GM18502 (cell line): ENCODE data around the gene CCBE1.

Experiments
- ATAC-seq: cut with Tn5 transposase; IDR thresholded peaks from one replicate; pipeline ENCODE4 v1.9.1; 2021; ENCODE audit warnings: mild to moderate bottlenecking; ENCODE audit not compliant: unreplicated experiment, poor library complexity

Gene CCBE1

DNA sequence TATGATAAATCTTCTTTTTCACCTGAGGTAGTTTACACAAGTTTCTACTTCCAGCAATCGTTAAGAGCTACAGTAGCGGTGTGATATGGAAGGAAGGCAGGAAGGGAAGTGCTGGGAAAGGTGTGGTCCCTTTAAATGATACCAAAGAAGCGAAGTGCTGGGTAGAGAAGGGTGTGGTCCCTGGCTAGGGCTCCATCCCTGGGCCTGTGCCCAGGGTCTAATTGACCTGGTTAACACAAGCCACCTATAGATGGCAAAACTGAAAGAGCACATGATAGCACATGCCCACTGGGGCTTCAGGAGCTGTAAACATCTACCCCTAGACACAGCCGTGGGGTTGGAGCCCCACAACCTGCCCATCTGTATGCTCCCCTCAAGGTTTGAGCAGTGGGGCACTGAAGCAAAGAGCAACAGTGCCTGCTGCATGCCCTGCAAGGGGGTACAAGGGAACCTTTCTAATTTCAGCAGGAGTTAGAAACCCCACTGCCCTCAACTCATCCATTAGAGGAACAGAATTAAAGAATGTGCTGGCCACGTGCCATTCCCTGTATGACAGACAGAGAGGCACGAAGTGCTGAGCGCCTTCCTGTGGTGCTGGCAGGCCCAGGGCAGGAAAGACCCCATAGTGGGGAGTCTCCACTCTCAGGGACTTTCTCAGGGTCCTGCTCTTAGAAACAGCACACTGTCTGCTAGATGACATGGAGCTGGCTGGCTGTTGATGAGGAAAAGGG lies 185.0 kb downstream of the CCBE1 start:
- ATAC-seq = no peak

DNA sequence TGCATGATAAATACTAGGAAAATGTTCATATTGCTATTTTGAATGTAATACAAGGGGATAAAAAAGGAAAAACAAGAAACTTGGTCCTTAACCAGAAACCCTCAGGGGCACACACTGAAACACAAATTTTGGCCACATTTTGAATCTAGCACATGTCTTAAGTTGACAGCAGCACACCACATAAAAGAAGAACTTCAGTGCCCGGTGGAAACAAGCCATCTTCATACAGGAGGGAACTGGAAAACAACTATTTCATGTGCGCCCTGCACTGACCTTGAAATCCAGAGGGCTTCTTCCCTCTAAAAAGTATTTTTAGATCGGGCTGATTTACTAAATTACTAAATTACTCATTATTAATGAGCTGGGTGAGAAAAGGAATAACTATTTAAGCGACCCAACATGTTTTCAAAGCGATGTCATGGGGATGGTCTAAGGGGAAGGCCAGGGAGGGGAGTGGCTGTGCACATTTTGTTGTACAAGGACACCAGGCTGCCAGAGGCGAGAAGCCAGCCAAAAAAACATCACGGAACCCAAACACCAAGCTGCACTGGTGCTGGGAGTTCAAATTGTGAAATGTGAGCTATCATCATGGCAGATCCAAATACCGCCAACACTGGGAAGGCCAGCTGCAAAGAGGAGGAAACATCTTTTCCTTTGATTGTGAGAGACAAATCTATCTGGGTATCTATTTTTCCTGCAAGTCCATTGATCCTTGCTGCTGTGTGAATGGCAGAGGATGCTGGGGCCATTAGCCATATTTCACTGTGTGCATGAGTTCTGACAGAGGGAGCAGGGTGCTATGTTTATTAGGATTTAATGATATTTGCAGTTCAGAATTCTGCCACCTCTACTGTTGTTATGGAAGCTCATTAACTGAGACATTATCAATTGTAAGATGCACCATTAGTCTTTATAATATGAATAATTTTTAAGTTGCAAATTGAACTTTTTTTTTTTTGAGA lies 187.5 kb downstream of the CCBE1 start:
- no peak for ATAC-seq

DNA sequence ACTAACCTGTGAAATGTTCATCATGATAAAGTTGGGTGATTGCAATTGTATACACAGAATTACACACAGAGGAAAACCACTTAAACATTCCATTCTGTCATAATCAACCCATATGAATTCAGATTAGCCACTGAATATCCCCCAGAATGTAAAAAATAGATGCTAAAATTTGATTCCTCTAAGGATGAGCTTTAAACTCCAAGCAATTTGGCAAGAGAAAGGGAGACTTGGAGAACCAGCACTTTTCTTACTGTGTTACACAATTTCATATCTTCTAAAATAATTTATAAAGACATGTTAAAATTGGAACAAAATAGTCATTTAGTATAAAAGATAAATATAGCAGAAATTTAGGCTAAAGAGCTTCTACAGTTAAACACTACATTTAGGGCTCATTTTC lies 191.9 kb downstream of the CCBE1 start:
- ATAC-seq = no peak

DNA sequence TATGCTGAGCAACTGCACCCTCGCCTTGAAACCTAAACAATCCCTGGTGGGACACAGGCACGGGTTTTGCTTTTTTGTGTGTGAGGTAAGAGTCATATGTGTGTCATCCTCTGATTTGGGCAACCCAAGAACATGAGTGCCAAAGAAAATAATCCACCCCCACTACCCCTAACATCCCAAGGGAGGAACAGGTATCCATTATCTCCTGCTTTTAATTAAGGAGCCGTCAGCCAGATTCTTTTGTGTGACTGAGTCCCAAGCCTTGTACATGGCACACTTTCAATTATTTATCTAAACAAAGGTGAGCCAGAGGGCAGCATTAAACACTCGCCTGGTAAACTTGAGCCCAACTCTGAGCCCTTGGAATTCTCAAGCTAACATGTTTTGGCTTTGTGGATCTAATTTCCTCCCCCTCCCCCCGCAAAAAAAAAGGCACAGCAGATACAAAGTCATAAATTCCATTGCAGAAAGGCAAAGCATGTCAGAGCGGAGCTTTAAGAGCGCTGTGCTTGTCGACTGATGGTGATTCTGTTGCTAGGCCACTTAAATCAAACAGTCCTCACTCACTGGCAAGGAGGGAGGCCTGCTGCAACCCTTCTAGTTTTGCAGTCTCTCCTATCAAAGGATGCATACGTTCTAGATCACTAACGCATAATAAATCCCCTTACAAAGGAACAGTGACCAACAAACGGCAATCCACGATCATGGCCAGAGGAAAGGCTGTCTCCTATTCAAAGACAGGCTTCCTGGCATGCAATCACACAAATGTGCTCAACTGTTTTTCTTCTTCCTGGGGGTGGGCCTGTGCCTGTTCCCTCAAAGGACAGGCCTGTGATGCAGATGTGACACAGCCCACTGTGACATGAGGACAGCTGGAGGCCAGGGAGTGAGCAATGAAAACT lies 194.7 kb downstream of the CCBE1 start:
- no peak for ATAC-seq

DNA sequence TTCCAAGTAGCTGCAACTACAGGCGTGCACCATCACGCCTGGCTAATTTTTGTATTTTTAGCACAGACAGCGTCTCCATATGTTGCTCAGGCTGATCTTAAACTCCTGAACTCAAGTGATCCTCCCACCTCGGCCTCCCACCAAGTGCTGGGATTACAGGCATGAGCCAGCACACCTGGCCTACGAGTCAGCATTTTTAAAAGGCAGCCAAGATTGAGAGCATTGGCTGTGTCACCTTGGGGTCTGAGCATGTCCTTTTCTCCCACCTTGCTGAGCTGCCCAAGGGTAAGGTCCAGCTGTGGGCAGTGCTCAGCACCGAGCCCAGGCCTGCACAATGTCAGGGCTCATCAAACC lies 195.3 kb downstream of the CCBE1 start:
- no peak for ATAC-seq

DNA sequence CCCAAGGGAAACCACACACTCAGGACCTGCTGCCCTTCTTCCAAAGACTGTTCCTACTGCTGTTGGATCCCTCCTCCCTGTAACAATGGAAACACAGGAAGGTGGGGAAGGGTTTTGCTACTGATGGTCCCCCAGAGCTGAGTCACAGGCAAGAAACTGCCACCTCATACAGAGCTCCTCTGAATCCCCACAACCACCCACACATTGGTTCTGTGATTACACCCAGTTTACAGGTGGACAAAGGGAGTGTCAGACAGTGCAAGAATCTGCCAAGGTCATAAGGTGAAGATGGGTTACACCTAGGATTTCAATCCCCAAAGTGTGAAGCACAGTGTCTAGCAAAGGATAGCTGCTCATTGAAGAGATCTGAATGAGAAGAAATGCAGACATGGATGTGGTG lies 196.5 kb downstream of the CCBE1 start:
- no peak for ATAC-seq

DNA sequence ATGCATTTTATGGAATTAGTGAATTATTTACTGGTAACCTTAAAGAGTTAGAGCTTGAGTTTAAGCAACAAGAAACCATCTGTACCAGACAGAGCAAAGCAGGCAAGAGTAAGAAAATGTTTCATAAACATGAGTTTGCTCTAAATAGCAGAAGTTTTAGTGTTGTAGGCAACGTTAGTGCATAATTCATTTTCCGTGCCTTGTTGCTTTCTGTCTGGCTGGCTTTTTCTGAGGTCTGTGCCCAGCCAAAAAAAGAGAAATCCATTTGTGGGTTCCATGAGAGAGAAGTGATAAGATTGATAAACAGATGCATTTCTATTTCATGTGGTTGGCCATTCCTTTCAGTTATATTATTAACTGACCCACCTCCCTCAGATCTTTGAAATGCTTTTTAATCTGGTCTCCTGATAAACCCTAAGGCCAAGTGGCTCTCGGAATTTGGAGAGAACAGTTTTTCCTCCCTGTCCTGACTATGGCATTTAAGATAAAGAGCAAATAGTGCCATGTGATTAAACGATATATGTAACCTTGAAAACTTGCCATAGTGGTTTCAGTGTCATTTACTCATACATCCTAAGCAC lies 198.6 kb downstream of the CCBE1 start:
- ATAC-seq = no peak

DNA sequence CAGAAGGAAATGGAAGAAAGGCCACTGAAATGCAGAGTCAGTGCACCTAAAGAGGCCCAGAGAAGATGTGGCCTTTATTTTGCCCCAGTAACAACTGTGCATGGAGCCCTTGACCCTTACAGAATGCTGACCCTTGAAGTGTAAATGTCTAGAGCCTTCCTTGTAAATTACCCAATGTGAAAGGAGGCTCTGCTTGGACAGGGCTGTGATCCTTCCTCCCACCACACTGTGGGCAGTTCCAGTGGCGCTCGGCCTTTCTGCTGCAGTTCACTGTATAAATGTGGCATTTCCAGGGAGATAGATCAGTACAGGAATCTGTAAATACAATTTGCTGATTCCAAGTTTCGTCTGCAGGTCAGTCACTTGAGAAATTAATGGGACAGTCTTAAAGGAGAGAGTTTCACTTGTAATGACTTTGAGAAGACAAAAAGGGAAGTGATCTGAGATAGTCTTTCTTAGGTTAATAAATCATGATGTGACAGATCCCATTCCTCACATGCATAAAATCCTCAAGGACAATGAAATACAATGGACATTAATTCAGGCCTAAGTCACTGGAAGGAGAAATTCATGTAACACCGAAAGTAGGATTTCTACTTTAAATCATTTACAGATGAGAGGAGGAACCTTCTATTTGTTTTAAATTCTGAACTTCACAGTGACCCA lies 204.3 kb downstream of the CCBE1 start:
- no peak for ATAC-seq

DNA sequence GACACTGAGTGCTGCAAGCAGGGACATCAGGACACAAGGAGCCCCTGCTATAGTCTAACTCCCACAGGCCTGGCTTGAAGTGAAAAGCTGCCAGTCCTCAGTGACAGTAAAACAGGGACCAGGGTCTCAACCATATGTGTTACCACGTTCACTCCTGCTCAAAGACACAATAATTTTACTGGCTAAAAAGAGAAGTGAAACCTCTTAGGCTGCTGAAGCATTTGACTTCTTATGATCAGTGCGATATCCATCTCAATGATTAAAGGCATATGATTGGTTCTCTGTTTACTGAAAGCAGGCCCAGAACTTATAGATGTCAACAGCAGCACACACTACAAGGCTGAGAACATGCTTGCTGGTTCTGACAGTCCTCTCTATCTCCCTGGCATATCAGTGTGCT lies 208.3 kb downstream of the CCBE1 start:
- peak; percentile 89 for ATAC-seq

DNA sequence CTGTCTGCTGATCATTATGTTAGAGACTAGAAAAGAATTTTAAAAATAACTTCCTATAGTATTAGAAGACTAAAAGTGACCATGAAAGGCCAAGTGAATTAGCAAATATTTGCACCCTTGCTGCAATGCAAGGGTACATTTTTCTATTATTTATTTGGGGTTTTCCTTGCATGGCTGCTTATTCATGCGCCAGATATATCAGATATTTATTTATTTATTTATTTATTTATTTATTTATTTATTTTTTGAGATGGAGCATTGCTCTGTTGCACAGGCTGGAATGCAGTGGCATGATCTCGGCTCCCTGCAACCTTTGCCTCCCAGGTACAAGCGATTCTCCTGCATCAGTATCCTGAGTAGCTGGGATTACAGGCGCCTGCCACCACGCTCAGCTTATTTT lies 211.8 kb downstream of the CCBE1 start:
- no peak for ATAC-seq

DNA sequence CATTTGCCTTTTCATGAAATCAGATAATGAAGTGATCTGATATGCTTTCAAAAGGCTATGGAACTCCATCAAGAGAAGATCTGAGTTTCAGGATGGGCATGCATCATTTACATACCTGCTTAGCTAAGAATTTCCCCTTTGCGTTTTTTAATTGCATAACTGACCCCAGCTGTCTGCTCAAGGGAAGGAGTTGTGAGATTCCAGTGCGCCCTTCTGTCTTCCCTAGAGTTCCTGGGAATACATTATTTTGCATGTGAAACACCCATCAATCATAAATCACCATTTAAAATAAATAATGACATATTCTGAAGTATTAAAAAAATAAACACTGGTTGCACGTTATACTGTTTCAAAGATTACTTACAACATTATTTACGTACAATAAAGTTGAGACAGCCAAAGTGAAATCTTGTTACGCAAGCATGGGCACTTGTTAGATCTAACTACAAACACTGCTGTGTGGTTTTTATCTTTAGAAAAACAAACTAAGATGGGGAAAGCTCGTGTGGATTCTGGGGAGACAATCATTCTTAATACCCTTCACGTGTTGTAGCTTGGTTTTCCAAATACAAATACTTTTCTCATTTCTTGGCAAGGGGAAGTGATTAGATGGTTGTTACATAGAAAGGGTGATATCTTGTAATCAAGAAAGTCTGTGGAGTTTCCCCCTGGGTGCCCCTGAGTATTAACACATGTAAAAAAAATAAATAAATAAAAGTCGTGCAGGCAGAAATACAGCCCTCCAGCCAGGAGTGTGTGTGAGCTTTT lies 212.5 kb downstream of the CCBE1 start:
- no peak for ATAC-seq

DNA sequence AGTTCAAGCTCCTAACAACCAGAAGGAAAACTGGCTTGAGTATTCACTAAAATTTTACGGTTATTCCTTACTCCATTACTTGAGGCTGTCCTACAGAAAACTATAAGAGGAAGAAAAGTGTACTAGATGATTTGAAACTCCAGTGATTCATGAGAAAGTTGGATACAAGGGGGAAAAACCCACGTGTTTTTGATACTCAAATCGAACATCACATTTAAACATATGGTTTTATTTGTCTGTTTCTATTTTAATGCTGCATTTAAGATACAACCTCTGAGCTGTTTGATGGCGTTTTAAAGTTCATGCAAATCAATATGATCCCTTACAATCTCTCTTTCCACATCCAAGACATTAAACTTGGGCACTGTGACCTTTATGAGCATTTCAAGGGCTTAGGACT lies 213.1 kb downstream of the CCBE1 start:
- ATAC-seq = no peak

DNA sequence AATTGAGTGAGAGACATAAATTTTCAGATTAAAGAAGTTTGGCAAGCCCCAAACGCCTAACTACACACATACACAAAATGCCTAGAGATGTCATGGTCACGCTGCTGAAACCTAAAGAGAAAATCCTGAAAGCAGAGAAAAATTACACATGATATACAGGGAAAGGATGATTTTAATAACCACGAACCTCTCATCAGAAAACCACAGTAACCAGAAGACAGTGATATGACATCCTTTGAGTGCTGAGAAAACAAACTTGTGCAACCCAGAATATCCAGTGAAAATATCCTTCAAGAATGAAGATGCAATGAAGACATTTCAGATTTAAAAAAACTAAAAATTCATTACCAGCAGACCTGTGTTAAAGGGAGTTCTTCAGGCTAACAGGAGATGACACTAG lies 215.8 kb downstream of the CCBE1 start:
- no peak for ATAC-seq

DNA sequence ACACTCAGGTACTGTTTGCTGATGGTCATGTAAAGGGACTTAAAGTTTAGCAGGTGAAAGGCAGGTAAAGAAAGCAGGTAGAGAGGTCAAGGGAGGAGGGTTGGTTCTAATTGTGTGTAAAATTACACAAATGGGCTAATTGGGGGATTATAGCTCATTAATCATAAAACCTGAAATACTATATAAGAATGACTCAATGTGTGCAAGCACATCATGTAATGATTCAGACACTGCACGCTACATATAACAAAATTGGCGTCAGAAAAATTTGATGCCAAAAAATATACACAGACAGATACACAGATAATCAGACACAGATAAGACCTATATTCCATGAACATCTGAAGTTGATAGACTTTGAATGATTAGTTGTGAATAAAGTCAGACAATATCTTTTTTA lies 217.4 kb downstream of the CCBE1 start:
- ATAC-seq = no peak

DNA sequence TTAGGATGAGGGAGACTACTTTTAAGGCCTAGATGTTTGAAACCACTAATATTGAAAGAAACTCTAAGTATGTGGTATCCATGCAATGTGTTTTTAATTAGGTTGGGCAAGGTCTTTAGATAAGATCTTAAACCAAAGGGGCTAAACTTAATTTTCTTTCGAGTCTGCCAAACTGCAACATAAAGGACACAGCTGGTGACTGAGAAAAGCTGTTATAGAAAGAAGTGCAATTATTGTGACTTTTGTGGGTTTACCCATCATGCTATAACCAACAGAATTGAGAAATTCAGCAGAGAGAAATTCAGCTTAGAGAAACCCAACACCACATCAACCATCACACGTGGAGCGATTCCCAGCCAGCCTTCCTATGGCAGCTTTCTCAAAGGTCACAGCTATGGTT lies 218.6 kb downstream of the CCBE1 start:
- no peak for ATAC-seq

DNA sequence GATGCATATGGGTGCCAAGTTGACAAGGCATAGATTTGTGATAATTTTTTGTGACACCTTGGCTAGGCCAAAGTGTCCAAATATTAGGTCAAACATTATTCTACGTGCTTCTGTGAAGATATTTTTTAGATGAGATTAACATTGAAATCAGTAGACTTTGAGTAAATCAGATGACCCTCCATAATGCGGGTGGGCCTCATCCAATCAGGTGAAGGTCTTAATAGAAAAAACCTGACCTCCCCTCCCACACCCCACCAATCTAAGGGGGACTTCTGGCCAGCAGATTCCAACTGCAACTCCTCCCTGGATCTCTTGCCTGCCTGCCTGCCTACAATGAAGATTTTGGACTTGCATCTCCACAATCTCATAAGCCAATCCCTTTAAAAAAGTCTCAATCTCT lies 219.4 kb downstream of the CCBE1 start:
- no peak for ATAC-seq

DNA sequence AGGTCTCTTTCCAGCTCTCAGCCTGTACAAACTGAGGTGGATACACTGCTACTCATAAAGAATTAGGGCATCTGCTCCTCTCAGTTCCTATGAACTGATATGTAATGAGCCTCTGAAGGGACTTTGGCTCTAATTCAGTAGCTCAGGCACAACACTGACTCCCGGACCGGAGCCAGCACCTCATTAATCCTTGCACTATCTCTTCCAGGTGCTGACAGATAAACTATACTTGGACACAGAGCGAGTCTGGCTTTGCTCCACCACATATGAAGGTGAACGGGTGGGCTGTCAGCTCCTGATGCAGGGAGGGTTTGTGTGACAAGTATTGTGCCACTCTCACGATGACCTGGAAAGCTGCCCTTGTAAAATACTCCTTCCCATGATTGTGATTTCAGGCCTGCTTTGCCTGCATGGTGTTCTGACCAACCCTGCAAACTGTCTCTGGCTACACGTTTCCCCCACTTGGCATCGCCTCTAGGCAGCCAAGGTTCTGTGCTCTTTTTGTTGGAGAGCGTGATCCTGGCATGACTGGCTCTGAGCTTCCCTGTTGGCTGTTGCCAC lies 226.6 kb downstream of the CCBE1 start:
- ATAC-seq = no peak

DNA sequence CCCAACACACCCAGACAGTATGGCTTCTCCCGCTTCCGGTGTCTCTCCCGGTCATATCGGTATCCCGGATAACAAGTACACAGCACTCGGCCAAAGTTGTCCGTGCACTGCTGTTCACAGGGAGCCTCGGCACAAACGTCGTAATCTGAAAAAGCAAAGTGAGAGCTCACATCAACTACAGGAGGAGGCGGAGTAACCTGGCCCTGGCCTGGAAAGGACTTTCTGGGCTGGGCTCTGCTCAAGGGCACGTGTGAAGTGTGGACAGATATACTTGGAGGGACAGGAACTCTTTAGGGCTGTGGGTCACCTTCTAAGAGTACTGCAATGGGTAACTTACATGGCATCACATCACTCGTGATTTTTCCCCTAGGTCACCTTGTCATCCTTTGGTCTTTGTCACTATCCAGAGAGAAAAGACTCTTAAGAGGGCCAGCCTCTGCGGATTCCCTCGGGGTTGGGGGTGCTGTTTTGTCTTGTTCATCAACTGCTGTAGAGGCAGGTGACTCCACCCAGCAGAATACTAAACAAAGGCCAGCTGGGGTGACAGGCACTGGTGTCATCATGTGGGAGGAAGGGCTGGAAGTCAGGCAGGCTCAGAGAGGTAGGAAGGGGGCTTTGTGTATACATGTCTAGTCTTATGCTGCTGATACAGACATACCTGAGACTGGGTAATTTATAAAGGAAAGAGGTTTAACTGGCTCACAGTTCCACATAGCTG lies 227.6 kb downstream of the CCBE1 start:
- no peak for ATAC-seq
